ENCODE results near the gene SIL1. TPM values are rescaled to one million over a fixed set of nuclear protein-coding genes. Genes with fewer than 3 reads are reported as not detected.

SIL1 gene
- total and polyA plus RNA-seq, 9 of the 15 experiments (the other 6 are each of a cell fraction or from before 2014, with no cell fraction given): 1.3 to 30.5 (median 18.1) TPM

GRCh38 chr5:139197710-139198669, at the start of gene SIL1 (continued):
- TF ChIP-seq, protein P1, sequence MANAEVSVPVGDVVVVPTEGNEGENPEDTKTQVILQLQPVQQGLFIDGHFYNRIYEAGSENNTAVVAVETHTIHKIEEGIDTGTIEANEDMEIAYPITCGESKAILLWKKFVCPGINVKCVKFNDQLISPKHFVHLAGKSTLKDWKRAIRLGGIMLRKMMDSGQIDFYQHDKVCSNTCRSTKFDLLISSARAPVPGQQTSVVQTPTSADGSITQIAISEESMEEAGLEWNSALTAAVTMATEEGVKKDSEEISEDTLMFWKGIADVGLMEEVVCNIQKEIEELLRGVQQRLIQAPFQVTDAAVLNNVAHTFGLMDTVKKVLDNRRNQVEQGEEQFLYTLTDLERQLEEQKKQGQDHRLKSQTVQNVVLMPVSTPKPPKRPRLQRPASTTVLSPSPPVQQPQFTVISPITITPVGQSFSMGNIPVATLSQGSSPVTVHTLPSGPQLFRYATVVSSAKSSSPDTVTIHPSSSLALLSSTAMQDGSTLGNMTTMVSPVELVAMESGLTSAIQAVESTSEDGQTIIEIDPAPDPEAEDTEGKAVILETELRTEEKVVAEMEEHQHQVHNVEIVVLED (CRISPR knock-in tag; IDR thresholded peaks at IDR 0.05): peak; percentile 86
- no peak for TF ChIP-seq HNRNPLL (IDR thresholded peaks at IDR 0.05; ENCODE audit: low read depth, low read length, poor library complexity, severe bottlenecking)
- TF ChIP-seq STAG1 (CRISPR knock-in tag; IDR thresholded peaks at IDR 0.05; ENCODE audit: borderline replicate concordance): no peak
- TF ChIP-seq ZNF586 (CRISPR knock-in tag; conservative IDR thresholded peaks at IDR 0.05): no peak
- TF ChIP-seq ZNF395 (CRISPR knock-in tag; IDR thresholded peaks at IDR 0.05): peak; percentile 59; the same call in 1 of the 2 replicates
- no peak for TF ChIP-seq ZNF311 (CRISPR knock-in tag; IDR thresholded peaks at IDR 0.05)
- TF ChIP-seq, protein P2, sequence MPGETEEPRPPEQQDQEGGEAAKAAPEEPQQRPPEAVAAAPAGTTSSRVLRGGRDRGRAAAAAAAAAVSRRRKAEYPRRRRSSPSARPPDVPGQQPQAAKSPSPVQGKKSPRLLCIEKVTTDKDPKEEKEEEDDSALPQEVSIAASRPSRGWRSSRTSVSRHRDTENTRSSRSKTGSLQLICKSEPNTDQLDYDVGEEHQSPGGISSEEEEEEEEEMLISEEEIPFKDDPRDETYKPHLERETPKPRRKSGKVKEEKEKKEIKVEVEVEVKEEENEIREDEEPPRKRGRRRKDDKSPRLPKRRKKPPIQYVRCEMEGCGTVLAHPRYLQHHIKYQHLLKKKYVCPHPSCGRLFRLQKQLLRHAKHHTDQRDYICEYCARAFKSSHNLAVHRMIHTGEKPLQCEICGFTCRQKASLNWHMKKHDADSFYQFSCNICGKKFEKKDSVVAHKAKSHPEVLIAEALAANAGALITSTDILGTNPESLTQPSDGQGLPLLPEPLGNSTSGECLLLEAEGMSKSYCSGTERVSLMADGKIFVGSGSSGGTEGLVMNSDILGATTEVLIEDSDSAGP (CRISPR knock-in tag; IDR thresholded peaks at IDR 0.05): no peak
- peak; percentile 84 for TF ChIP-seq NFRKB (IDR thresholded peaks at IDR 0.05; ENCODE audit: low read depth)
- TF ChIP-seq ZNF165 (CRISPR knock-in tag; IDR thresholded peaks at IDR 0.05; ENCODE audit: borderline replicate concordance): no peak
- TF ChIP-seq CHD4 (IDR thresholded peaks at IDR 0.05; ENCODE audit: insufficient read depth, insufficient replicate concordance, low read depth, low read length, poor library complexity, severe bottlenecking): no peak
- no peak for TF ChIP-seq SMARCB1 (IDR thresholded peaks at IDR 0.05; ENCODE audit: insufficient read length, low read depth)
- 0 out of 2 replicates have a peak, but pooled peaks have one; percentile 48 for TF ChIP-seq ZNF175 (CRISPR knock-in tag; IDR thresholded peaks at IDR 0.05; ENCODE audit: low read depth)
- TF ChIP-seq CCAR2 (IDR thresholded peaks at IDR 0.05; ENCODE audit: low read depth, low read length): no peak
- TF ChIP-seq BMI1 (IDR thresholded peaks at IDR 0.05; ENCODE audit: low read length): no peak
- no peak; the same call in none of the 2 replicates for TF ChIP-seq MYC (IDR thresholded peaks at IDR 0.05; ENCODE audit: low read depth, low read length)
- TF ChIP-seq MYC (CRISPR knock-in tag; IDR thresholded peaks at IDR 0.05; ENCODE audit: borderline replicate concordance, low read depth): no peak
- TF ChIP-seq ETS1 (conservative IDR thresholded peaks at IDR 0.05; ENCODE audit: control insufficient read depth, low read depth, low read length): peak; percentile 73; the same call in 1 of the 2 replicates
- TF ChIP-seq ZNF224 (CRISPR knock-in tag; IDR thresholded peaks at IDR 0.05): no peak
- TF ChIP-seq NFATC3 (IDR thresholded peaks at IDR 0.05): no peak
- TF ChIP-seq ZNF764 (CRISPR knock-in tag; IDR thresholded peaks at IDR 0.05; ENCODE audit: low read depth): no peak
- peak; percentile 91 for TF ChIP-seq SUPT5H (IDR thresholded peaks at IDR 0.05)
- TF ChIP-seq ZFP1 (CRISPR knock-in tag; IDR thresholded peaks at IDR 0.05): no peak
